ENCODE measurements around the gene AP2A2.

DNA sequence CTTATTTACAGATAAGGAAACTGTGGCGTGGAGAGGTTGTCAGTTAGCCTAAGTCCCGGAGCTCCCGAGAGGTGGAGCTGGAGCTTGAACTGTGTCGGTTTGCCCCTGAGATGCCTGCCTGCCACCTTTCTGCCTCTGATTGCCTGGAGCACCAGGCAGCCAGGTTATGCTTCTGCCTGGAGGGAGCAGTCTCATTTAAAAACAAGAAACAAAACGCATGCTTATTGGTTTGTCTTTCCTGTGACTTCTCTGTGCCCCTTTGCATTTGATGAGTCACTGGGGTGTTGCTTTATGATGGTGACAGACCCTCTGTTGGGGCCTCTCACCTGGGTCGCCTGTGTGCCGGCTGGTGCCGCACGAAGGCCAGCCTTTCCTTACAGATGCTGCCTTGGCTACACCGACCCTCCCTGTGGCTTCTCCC is 12.2 kb downstream of the AP2A2 start:
- TF ChIP-seq, protein P1, sequence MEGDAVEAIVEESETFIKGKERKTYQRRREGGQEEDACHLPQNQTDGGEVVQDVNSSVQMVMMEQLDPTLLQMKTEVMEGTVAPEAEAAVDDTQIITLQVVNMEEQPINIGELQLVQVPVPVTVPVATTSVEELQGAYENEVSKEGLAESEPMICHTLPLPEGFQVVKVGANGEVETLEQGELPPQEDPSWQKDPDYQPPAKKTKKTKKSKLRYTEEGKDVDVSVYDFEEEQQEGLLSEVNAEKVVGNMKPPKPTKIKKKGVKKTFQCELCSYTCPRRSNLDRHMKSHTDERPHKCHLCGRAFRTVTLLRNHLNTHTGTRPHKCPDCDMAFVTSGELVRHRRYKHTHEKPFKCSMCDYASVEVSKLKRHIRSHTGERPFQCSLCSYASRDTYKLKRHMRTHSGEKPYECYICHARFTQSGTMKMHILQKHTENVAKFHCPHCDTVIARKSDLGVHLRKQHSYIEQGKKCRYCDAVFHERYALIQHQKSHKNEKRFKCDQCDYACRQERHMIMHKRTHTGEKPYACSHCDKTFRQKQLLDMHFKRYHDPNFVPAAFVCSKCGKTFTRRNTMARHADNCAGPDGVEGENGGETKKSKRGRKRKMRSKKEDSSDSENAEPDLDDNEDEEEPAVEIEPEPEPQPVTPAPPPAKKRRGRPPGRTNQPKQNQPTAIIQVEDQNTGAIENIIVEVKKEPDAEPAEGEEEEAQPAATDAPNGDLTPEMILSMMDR (IDR thresholded peaks at IDR 0.05 in 4 of 5, conservative IDR thresholded peaks at IDR 0.05 in 1 of 5), result no peak
- no peak for TF ChIP-seq POLR2A (IDR thresholded peaks at IDR 0.05)
